Lung (tissue), 12 donors: ENCODE results near the gene CRKL. TPM values are rescaled to one million over a fixed set of nuclear protein-coding genes. Genes with fewer than 3 reads are reported as not detected.

ENCODE experiments used
- ATAC-seq: fragments of 200-7000 bp; cut with Tn5 transposase; one replicate; pipeline ENCODE4 v1.9.1; 2020; ENCODE audit warnings: moderate number of reproducible peaks; ENCODE audit not compliant: insufficient read depth, low FRiP score
- DNase-seq, 3 donors: peaks; one replicate each; pipeline ENCODE4 v3.0.0-alpha.2; 2013 to 2017
- H3K27ac ChIP-seq, 2 donors: one replicate each; pipeline ENCODE4 v1.5.1; 2013; ENCODE audit warnings: mild to moderate bottlenecking in 2 of 2, moderate library complexity in 2 of 2, control low read depth in 1 of 2, inconsistent platforms in 1 of 2, low read depth in 1 of 2, low read length in 1 of 2
- H3K27me3 ChIP-seq, 3 donors: one replicate each; pipeline ENCODE4 v1.5.1; 2013; ENCODE audit warnings: low read length in 2 of 3; ENCODE audit not compliant: control insufficient read depth in 3 of 3, insufficient read depth in 3 of 3
- H3K36me3 ChIP-seq, 4 donors: one replicate each; pipeline ENCODE4 v1.5.1; 2013; ENCODE audit warnings: low read length in 4 of 4, mild to moderate bottlenecking in 1 of 4, moderate library complexity in 1 of 4; ENCODE audit not compliant: control insufficient read depth in 4 of 4, insufficient read depth in 4 of 4
- H3K4me1 ChIP-seq, 5 donors: one replicate each; pipeline ENCODE4 v1.5.1; 2013; ENCODE audit warnings: low read length in 5 of 5, mild to moderate bottlenecking in 2 of 5, moderate library complexity in 1 of 5; ENCODE audit not compliant: control insufficient read depth in 5 of 5, insufficient read depth in 5 of 5
- H3K4me3 ChIP-seq: one replicate; pipeline ENCODE4 v1.5.1; 2013; ENCODE audit warnings: mild to moderate bottlenecking, control low read depth, moderate library complexity
- H3K9ac ChIP-seq, 2 donors: one replicate each; pipeline ENCODE4 v1.5.1; 2013; ENCODE audit warnings: low read length in 2 of 2, control low read depth in 1 of 2; ENCODE audit not compliant: insufficient read depth in 1 of 2
- H3K9me3 ChIP-seq, 4 donors: one replicate each; pipeline ENCODE4 v1.5.1; 2013; ENCODE audit warnings: low read length in 3 of 4, mild to moderate bottlenecking in 1 of 4, moderate library complexity in 1 of 4; ENCODE audit not compliant: control insufficient read depth in 4 of 4, insufficient read depth in 3 of 4
- WGBS, 2 donors: extraction: QIAGEN DNeasy Blood & Tissue Kit; methylation state at CpG; one replicate each; pipeline ENCODE4 v1.1.7; 2013; 5-methylcytosine and 5-hydroxymethylcytosine counted together
- polyA plus RNA-seq, 2 donors: library from polyadenylated mRNA; stranded (reverse); fragments of 200-250 nt; gene quantifications; one replicate each; pipeline ENCODE4 v1.2.1, GENCODE V29; 2013
- total RNA-seq, 2 donors: library from RNA; depleted of rRNA in 1 of 2; stranded (reverse); fragments of >200 nt in 1 of 2; gene quantifications; one replicate each; pipeline ENCODE4 v1.2.1, GENCODE V29; 2014 to 2021
- TF ChIP-seq, protein P1 (sequence below): IDR thresholded peaks from 2 replicates; pipeline ENCODE4 v1.5.1; 2012; ENCODE audit warnings: mild to moderate bottlenecking; ENCODE audit errors: control extremely low read depth, extremely low read depth
- donor health status: control.
- donor health status: control.
- donor health status: Bipolar disorder and iron deficiency.
- donor health status: healthy.
- donor health status: DM: yes; HTN: yes; CAD: no.

Gene CRKL
- total and polyA plus RNA-seq, 4 donors, result 18.3 to 58.6 (median 39.1) TPM

GRCh38 chr22:20957102-20957682 is 40.0 kb downstream of the CRKL start:
- peaks cover 0 to 12% (median 0%) of the 10 kb centered on the region in 5 donors for H3K4me1 ChIP-seq
- H3K36me3 ChIP-seq, result peaks cover 0 to 6% (median 4%) of the 10 kb centered on the region in 4 donors
- TF ChIP-seq, protein P1, sequence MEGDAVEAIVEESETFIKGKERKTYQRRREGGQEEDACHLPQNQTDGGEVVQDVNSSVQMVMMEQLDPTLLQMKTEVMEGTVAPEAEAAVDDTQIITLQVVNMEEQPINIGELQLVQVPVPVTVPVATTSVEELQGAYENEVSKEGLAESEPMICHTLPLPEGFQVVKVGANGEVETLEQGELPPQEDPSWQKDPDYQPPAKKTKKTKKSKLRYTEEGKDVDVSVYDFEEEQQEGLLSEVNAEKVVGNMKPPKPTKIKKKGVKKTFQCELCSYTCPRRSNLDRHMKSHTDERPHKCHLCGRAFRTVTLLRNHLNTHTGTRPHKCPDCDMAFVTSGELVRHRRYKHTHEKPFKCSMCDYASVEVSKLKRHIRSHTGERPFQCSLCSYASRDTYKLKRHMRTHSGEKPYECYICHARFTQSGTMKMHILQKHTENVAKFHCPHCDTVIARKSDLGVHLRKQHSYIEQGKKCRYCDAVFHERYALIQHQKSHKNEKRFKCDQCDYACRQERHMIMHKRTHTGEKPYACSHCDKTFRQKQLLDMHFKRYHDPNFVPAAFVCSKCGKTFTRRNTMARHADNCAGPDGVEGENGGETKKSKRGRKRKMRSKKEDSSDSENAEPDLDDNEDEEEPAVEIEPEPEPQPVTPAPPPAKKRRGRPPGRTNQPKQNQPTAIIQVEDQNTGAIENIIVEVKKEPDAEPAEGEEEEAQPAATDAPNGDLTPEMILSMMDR, result no peak
- H3K9me3 ChIP-seq, result no peaks in the 10 kb centered on the region
- ATAC-seq (peak; percentile 39), DNase-seq (no peak)
- peak overlapping the region in 1 of 2 donors; percentile 11 for H3K9ac ChIP-seq
- peak overlapping the region in 1 of 2 donors; percentile 30 for H3K27ac ChIP-seq
- peak overlapping the region; percentile 58 for H3K4me3 ChIP-seq
- H3K27me3 ChIP-seq, result peaks cover 0 to 14% (median 3%) of the 10 kb centered on the region in 3 donors
- WGBS, 2 donors, result 0 to 1% methylated on average over 58 to 59 of the region's 59 CpGs

GRCh38 chr22:20957683-20958431 is 40.6 kb downstream of the CRKL start:
- ATAC-seq (peak; percentile 44), DNase-seq (no peak)
- peak overlapping the region; percentile 58 for H3K4me3 ChIP-seq
- H3K9me3 ChIP-seq, result no peaks in the 10 kb centered on the region
- 2 to 6% methylated on average over 30 to 32 of the region's 32 CpGs for WGBS, 2 donors
- H3K9ac ChIP-seq, result no peak overlapping the region
- peak overlapping the region in 1 of 2 donors; percentile 32 for H3K27ac ChIP-seq
- peaks cover 0 to 5% (median under 1%) of the 10 kb centered on the region in 4 donors for H3K36me3 ChIP-seq
- TF ChIP-seq, protein P1, result no peak
- H3K4me1 ChIP-seq, result peaks cover 0 to 12% (median 0%) of the 10 kb centered on the region in 5 donors
- H3K27me3 ChIP-seq, result peaks cover 0 to 14% (median 3%) of the 10 kb centered on the region in 3 donors

GRCh38 chr22:20959578-20960461 is 42.6 kb downstream of the CRKL start:
- TF ChIP-seq, protein P1, result no peak
- Histone ChIP-seq H3K36me3 (no peaks in the 10 kb centered on the region), H3K4me3 (no peak overlapping the region), H3K27ac (no peak overlapping the region), H3K27me3 (peaks cover 0 to 26% (median 8%) of the 10 kb centered on the region in 3 donors), H3K4me1 (peaks cover 0 to 12% (median 0%) of the 10 kb centered on the region in 5 donors), H3K9ac (no peak overlapping the region), H3K9me3 (no peaks in the 10 kb centered on the region)
- ATAC-seq (no peak), DNase-seq (no peak)
- WGBS, 2 donors, result 93 to 97% methylated on average over 20 of the region's 20 CpGs
